Measurements from ENCODE around the gene NPHP4. TPM values are rescaled to one million over a fixed set of nuclear protein-coding genes. Genes with fewer than 3 reads are reported as not detected.

The NPHP4 gene
- total RNA-seq, 1 experiment from 2014 or later, result 6.1 TPM

- in situ Hi-C loops (cut with HindIII; ENCODE audit: low pct_unique_long_range_greater_than_20kb, low sequenced_read_pairs), result no loop called here
Observed at GRCh38 chr1:5965586-5966131, 26.6 kb downstream of the NPHP4 start.

GRCh38 chr1:5962265-5963105 is 29.7 kb downstream of the NPHP4 start:
- DNase-seq (ENCODE audit: low read depth), result no peak

More at GRCh38 chr1:5965586-5966131, 26.6 kb downstream of the NPHP4 start:
- DNase-seq (ENCODE audit: low read depth), result no peak

GRCh38 chr1:5961601-5962000 is 30.6 kb downstream of the NPHP4 start:
- in situ Hi-C loops (cut with HindIII; ENCODE audit: low pct_unique_long_range_greater_than_20kb, low sequenced_read_pairs), result no loop called here
- no peak for DNase-seq (ENCODE audit: low read depth)

More at GRCh38 chr1:5962265-5963105, 29.7 kb downstream of the NPHP4 start:
- in situ Hi-C loops (cut with HindIII; ENCODE audit: low pct_unique_long_range_greater_than_20kb, low sequenced_read_pairs), result no loop called here

GRCh38 chr1:5960336-5960735 is 31.9 kb downstream of the NPHP4 start:
- in situ Hi-C loops (cut with HindIII; ENCODE audit: low pct_unique_long_range_greater_than_20kb, low sequenced_read_pairs), result no loop called here
- no peak for DNase-seq (ENCODE audit: low read depth)

GRCh38 chr1:5959667-5960230 is 32.5 kb downstream of the NPHP4 start:
- no peak for DNase-seq (ENCODE audit: low read depth)
- in situ Hi-C loops (cut with HindIII; ENCODE audit: low pct_unique_long_range_greater_than_20kb, low sequenced_read_pairs), result no loop called here

- in situ Hi-C loops (cut with HindIII; ENCODE audit: low pct_unique_long_range_greater_than_20kb, low sequenced_read_pairs), result no loop called here
Observed at GRCh38 chr1:5959087-5959486, 33.1 kb downstream of the NPHP4 start.

GRCh38 chr1:5956022-5956830 is 36.0 kb downstream of the NPHP4 start:
- in situ Hi-C loops (cut with HindIII; ENCODE audit: low pct_unique_long_range_greater_than_20kb, low sequenced_read_pairs), result no loop called here
- no peak for DNase-seq (ENCODE audit: low read depth)

More at GRCh38 chr1:5959087-5959486, 33.1 kb downstream of the NPHP4 start:
- no peak for DNase-seq (ENCODE audit: low read depth)

GRCh38 chr1:5955479-5955977 is 36.7 kb downstream of the NPHP4 start:
- in situ Hi-C loops (cut with HindIII; ENCODE audit: low pct_unique_long_range_greater_than_20kb, low sequenced_read_pairs), result no loop called here
- DNase-seq (ENCODE audit: low read depth), result no peak

- in situ Hi-C loops (cut with HindIII; ENCODE audit: low pct_unique_long_range_greater_than_20kb, low sequenced_read_pairs), result no loop called here
- DNase-seq (ENCODE audit: low read depth), result no peak
Observed at GRCh38 chr1:5954964-5955363, 37.3 kb downstream of the NPHP4 start.

GRCh38 chr1:5953386-5953785 is 38.8 kb downstream of the NPHP4 start:
- no peak for DNase-seq (ENCODE audit: low read depth)
- in situ Hi-C loops (cut with HindIII; ENCODE audit: low pct_unique_long_range_greater_than_20kb, low sequenced_read_pairs), result no loop called here

- in situ Hi-C loops (cut with HindIII; ENCODE audit: low pct_unique_long_range_greater_than_20kb, low sequenced_read_pairs), result no loop called here
- no peak for DNase-seq (ENCODE audit: low read depth)
Observed at GRCh38 chr1:5951846-5952410, 40.3 kb downstream of the NPHP4 start.

- no peak for DNase-seq (ENCODE audit: low read depth)
- in situ Hi-C loops (cut with HindIII; ENCODE audit: low pct_unique_long_range_greater_than_20kb, low sequenced_read_pairs), result no loop called here
Observed at GRCh38 chr1:5950994-5951785, 41.0 kb downstream of the NPHP4 start.

- in situ Hi-C loops (cut with HindIII; ENCODE audit: low pct_unique_long_range_greater_than_20kb, low sequenced_read_pairs), result no loop called here
- DNase-seq (ENCODE audit: low read depth), result no peak
Observed at GRCh38 chr1:5950201-5950895, 41.9 kb downstream of the NPHP4 start.

GRCh38 chr1:5949761-5950100 is 42.5 kb downstream of the NPHP4 start:
- DNase-seq (ENCODE audit: low read depth), result no peak
- in situ Hi-C loops (cut with HindIII; ENCODE audit: low pct_unique_long_range_greater_than_20kb, low sequenced_read_pairs), result no loop called here

- peak; percentile 4 for DNase-seq (ENCODE audit: low read depth)
- in situ Hi-C loops (cut with HindIII; ENCODE audit: low pct_unique_long_range_greater_than_20kb, low sequenced_read_pairs), result no loop called here
Observed at GRCh38 chr1:5949085-5949760, 43.0 kb downstream of the NPHP4 start.

GRCh38 chr1:5948681-5949005 is 43.6 kb downstream of the NPHP4 start:
- in situ Hi-C loops (cut with HindIII; ENCODE audit: low pct_unique_long_range_greater_than_20kb, low sequenced_read_pairs), result no loop called here

More at GRCh38 chr1:5948681-5949005, 43.6 kb downstream of the NPHP4 start:
- no peak for DNase-seq (ENCODE audit: low read depth)
